GOT3 (cell line): ENCODE measurements around the gene RHOB.
A peak's percentile ranks its signal among the peaks of the same experiment; 100 is the strongest.
"Not testable (repeated sequence)": the region's sequence is repeated elsewhere in the genome, so short reads cannot be mapped to it uniquely, and the experiment has no call there.

Experiments
- DNase-seq: peaks from one replicate; lab custom pipeline; 2025; ENCODE audit warnings: mixed read lengths; lab: John Stamatoyannopoulos, UW

RHOB gene

DNA sequence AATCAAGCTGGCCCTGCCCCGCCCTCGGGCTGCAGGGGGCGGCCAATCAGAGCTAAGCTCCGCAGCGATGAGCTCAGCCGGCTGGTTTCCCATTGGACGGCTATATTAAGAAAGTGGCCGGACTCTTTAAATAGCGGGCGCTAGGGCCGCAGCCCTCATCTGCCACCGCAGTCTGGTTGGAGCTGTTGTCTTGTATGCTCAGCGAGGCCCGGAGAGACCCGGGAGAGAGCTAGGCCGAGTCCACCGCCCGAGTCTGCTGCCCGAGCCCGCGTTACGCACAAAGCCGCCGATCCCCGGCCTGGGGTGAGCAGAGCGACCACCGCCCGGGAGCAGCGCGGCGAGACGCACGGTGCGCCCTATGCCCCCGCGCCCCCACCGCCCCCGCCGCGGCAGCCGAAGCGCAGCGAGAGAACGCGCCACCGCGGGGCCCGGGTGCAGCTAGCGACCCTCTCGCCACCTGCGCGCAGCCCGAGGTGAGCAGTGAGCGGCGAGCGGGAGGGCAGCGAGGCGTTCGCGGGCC, at the start of gene RHOB:
RHOB (plus strand) TSS at position 158 of the 520 bp plus-strand sequence. CDS start 392 bp downstream, outside the sequence.
- DNase-seq: peak; percentile 94

DNA sequence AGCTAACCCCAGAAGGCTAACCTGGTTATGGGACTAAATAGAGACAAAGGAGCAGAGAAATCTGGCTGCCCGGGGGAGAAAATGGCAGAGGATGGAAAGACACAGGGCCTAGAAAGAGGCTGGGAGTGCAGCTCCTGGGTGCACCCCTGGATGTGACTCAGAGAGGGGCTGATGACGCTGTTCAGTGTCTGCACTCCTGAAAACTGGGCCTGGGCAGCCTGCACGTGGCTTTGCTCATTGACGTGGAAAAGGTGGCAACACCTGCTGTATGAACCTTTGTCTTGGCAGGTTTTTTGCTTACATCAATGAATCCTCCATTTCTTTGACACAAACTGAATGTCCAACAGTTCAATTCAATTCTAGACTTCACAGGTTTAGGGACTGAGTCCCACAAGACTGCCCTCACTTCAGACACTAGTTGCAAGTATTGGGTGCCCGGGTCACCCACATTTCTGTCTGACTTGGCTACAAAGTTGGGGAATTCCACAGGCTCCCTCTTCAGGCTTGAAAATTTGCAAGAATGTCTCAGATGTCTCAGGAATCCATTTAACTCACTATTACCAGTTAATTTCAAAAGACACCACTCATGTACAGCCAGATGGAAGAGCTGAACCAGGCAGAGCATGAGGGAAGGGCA, 48.9 kb upstream of the RHOB start:
- no peak for DNase-seq

DNA sequence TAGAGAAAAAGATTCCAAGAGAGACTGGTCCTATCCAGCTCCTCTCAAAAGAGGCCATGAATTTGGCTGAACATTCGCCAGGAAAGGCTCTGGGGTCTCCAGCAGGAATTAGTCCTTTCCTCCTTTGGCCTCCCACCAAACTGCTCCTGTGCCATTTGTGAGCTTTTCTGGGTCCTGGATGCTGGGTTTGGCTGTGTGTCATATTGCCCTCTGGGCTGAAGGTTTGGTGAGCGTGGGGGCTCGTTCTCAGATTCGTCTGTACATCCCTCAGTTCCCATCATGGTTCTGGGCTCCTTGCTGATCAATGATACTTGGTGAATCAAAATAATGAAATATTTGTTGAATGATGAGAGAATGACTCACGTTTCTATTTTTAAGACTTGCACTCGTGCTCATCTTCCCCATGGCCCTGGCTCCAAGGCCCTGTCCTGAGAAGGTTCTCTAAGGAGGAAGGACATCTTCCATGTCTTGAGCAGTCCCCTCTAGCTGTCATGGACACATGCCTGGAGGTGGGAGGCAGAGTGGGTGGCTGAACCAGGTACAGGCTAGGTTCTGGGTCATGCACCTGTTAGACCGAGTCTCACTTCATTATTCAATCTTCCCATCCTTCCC, 47.8 kb upstream of the RHOB start:
- DNase-seq: no peak

DNA sequence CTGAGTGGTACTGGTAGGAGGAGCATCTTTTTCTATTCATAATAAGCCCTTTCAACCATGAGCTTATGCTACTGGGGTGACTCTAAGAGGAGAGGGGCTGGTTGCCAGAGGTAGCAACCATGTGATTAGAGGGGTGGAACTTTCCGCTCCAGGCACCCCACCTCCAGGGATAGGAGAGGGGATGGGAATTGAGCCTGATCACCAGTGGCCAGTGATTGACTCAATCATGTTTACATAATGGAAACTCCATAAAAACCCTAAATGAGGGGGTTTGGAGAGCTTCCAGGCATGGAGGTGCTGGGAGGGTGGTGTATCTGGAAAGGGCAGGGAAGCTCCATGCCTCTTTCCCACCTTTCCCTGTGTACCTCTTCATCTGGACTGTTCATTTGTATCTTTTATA, 46.6 kb upstream of the RHOB start:
- DNase-seq: no peak

GRCh38 chr2:20400787-20401488, 45.9 kb upstream of the RHOB start:
- DNase-seq: no peak

- DNase-seq: no peak
These were observed 45.4 kb upstream of the RHOB start for GRCh38 chr2:20401489-20401835.

- DNase-seq: no peak
These were observed 43.0 kb upstream of the RHOB start for GRCh38 chr2:20403774-20404312.

- no peak for DNase-seq
These were observed 41.9 kb upstream of the RHOB start for GRCh38 chr2:20404950-20405349.

GRCh38 chr2:20409039-20409438, 37.8 kb upstream of the RHOB start:
- DNase-seq: no peak

- no peak for DNase-seq
These were observed 36.2 kb upstream of the RHOB start for GRCh38 chr2:20410556-20411277.

DNA sequence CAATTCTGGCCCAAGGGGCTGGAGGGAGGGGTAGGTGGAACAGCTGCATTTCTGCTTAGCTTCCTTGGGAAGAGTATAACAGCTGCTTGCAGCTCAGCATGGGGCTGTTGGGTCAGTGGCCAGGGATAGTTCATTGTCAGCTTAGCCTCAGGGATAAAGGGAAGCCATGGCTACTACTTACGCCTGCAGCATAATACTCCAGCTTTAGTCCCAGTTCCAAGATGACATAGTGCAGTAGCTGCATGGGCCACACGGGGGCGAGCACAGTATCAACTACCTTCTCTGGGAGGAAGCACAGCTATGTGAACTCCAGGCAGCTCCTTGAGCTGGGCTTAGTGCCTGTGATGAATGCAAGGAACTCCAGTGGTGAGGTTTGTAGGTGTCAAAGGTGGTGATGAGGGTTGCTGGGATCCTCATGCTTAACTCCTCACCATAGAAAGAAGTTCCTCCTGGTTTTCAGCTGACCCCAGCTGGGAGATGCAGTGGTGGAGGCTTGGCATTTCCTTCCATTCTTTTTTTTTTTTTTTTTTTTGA, 35.4 kb upstream of the RHOB start:
- DNase-seq: peak; percentile 21

DNA sequence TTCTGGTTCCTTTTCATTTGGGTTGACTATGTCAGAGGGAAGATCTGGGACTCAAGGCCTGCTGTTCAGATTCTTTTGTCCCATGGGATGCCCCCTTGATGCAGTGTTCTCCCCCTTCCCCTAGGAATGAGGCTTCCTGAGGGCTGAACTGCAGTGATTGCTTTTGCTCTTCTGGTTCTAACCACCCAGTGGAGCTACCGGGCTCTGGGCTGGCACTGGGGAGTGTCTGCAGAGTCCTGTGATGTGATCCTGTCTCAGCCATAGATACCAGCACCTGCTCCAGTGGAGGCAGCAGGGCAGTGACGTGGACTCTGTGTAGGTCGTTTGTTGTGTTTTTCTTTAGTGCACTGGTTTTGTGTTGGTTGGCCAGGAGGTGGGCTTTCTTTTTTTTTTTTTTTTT, 32.1 kb upstream of the RHOB start:
- no peak for DNase-seq

DNA sequence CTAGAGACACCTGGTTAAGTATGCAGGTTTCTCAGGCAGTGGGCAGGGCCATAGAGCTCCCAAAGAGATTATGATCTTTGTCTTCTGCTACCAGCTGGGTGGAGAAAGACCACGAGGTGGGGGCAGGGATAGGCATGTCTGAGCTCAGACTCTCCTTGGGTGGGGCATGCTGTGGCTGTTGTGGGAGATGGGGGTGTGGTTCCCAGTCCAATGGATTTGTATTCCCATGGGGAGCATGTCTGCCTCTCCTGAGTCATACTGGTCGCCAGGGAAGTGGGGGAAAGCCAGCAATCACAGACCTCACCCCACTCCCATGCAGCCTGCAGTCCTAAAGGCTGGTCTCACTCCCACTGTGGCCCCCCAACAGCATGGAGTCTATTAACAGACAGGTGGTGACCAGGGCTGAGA, 31.4 kb upstream of the RHOB start:
- DNase-seq: no peak

DNA sequence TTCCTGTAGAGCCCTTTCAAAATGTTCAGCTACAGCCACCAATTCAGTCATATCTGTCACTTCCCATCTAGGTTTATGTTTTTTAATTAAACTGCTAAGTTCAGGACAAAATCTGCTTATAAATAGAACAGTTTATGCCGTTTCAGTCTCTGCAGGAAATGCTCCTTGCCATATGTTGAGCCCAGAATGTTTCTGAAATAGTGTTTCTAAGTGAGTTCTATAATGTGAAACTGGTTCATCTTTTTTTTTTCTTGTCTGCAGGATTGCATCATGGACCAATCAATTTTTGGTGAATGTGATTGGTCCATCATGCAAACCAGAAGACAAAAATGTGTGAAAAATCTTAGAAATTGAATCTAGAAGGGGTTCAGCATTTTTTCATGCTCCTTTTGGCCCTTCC, 30.2 kb upstream of the RHOB start:
- DNase-seq: no peak

DNA sequence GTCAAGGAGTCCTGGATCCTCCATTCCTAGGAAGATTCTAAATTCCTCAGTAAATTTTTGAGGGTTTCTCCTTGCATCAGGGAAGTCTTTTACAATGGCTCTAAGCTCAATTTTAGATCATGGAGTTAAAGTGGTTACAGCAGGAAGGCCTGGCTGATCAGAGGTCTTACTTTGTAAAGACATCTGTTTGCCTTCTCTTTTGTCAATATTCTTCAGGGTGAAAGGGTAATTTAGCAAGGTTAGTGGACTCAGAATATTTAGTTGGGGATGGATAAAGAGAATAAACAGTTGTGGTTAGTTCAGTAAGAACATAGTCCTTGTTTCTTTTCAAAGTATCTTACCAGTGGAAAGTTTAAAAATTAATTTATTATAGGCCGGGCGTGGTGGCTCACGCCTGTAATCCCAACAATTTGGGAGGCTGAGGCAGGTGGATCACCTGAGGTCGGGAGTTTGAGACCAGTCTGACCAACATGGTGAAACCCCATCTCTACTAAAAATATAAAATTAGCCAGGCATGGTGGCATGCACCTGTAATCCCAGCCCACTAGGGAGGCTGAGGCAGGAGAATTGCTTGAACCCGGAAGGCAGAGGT, 29.5 kb upstream of the RHOB start:
- not testable (repeated sequence) for DNase-seq

- no peak for DNase-seq
These were observed 28.4 kb upstream of the RHOB start for GRCh38 chr2:20418519-20418918.

- no peak for DNase-seq
These were observed 27.8 kb upstream of the RHOB start for GRCh38 chr2:20419007-20419576.

- DNase-seq: no peak
These were observed 27.1 kb upstream of the RHOB start for GRCh38 chr2:20419752-20420151.

- DNase-seq: no peak
These were observed 25.4 kb upstream of the RHOB start for GRCh38 chr2:20421336-20421987.

- DNase-seq: peak; percentile 32
These were observed 24.9 kb upstream of the RHOB start for GRCh38 chr2:20421988-20422370.
